Fibroblast of skin of left quadriceps (primary cell): ENCODE results near the gene IP6K1.
"Not testable (repeated sequence)": the region's sequence is repeated elsewhere in the genome, so short reads cannot be mapped to it uniquely, and the experiment has no call there.

ENCODE experiments used
- DNase-seq, 2 experiments: peaks; one replicate each; pipeline ENCODE4 v3.0.0-alpha.2; 2013; ENCODE audit warnings: low read depth in 2 of 2

The IP6K1 gene

DNA sequence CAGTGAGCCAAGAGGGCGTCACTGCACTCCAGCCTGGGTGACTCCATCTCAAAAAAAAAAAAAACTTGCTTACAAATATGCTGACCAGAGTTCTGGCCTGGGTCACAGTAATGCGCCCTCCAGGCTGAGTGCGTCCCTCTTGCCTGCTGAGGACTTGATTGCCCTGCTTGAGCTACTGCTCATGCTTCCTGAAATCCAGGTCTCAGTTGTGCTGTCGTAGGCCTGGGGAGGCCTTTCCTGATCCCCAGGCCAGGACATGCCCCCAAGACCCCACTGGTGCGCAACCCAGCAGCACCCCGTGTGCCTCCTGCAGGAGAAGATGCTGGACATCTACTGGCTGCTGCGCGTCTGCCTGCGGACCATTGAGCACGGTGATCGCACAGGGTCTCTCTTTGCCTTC, 74.2 kb downstream of the IP6K1 start:
- DNase-seq, result no peak

DNA sequence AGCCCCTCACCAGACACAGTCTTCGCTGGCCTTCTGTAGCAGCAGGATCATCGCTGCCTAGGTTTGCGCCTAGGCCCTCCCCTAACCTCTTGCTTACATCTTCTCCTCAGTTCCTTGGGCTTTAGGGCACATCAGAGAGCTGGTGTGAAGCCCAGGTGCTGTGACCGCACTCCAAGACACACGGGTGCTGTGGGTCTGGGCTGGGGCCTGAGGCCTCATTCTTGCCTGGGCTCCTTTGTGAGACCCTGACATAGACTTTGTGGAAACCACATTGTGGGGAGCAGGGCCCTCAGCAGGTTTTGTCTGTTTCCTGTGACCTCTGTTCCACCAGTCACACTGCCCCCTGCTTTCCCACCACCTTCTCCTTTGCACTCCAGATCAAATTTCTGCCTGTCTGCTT, 74.9 kb downstream of the IP6K1 start:
- no peak for DNase-seq

DNA sequence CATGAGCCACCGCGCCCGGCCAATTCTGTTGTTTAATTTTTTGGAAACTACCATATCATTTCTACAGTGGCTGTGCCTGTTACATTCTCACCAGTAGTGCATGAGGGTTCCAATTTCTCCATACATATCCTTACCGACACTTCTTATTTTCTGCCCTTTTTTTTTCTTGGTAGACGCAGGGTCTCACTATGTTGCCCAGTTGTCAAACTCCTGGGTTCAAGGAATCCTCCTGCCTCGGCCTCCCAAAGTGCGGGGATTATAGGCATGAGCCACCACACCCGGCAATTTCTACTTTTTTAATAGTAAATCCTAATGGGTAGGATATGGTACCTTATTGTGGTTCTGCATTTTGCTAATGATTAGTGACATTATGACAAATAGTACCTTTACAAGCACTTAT, 76.5 kb downstream of the IP6K1 start:
- DNase-seq, result no peak

DNA sequence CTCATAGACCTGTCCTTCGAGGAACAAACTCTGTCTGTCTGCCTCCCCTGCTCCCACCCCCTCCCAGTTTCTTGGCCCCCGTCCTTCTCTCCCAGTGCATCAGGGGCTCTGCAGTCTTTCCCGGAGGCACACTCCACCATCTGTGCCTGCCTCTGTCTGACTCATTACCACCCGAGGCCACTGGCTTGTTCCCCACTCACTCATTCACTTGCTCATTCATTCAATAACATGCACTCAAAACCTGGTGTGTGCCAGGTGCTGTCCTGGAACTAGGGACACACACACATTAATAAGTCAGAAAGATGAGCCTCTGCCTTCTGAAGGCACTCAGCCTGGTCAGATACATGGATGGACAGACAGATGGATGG, 79.2 kb downstream of the IP6K1 start:
- DNase-seq, result no peak

DNA sequence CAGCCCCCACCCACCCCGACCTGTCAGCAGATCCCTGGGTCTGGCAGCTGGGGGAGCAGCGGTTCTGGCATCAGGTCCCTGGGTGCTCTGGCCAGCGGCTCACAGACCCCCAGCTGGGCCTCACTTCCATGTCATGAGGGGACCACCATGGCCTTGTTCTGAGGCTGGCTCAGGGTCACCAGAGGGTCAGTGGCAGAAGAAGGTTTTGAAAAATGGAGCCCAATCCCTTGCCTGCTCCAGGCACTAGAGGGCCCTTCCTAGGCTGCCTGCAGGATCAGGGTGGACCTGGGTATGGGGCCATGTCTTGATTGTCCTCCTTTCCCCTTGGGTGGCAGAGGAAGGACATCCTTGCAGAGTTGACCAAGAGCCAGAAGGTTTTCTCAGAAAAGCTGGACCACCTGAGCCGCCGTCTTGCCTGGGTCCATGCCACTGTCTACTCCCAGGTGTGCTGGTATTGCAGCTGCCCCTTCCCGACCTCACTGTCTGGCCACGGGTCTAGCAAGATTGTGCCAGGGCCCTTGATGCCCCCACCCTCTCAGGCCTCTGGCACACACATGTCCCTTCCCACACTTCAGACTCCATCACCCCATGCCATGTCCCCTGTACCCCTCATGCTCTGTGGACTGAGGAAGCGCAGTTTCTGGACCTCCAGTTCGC, 79.8 kb downstream of the IP6K1 start:
- DNase-seq, result no peak

DNA sequence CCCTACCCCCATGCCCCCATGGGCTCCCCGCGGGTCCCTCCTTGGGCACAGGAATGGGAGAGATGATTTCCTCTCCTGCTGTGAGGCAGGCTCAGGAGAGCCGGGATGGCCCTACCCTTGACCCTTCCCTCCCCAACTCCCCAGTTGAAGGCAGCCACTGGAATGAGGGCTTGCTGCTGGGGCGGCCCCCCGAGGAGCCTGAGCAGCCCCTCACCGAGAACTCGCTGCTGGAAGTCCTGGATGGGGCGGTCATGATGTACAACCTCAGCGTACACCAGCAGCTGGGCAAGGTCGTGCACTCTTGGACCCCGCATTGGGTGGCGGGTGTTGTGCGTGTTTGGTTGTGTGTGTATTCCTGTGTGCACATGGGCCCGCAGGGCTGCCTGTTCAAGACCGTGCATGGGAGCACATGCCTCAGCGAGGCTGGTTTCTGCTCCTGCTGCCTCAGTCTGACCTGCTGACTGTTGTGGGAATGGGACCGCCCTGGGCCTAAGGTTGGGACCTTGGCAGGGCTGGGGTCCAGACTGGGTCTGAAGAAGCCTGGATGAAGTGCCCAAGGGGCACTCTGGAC, 80.9 kb downstream of the IP6K1 start:
- no peak for DNase-seq

DNA sequence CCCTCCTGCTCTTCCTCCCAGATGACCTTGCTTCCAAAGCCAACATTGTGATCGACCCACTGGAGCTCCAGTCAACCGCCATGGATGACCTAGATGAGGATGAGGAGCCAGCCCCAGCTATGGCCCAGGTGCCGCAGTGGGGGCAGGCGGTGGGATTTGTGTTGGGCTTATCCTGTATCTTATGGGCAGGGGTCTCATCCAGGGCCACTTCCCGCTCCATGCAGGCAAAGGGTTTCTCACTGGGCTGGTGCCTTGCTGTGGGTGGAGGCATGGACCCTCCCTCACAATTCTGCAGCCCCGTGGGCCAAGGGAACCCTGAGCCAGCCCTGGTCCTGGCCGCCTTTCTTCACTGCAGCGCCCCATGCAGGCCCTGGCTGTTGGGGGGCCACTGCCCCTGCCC, 81.7 kb downstream of the IP6K1 start:
- no peak for DNase-seq

DNA sequence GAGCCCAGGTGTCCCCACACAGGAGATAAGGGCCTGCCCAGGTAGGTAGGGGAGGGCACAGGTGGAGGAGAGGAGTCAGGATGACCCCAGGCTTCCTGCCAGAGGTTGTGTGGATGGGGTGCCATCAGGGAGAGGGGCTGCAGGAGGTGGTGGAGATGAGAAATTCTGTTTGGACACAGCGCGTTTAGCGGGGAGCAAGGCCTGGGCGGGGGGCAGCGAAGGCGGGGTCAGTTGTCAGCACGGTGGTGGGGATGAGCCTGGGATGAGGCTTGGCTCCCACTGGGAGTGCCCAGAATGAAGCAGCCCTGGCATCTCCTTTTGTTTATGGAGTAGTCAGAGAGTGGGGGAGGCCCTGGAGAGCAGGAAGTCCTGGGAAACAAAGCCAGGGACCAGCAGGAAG, 82.4 kb downstream of the IP6K1 start:
- DNase-seq, result no peak

DNA sequence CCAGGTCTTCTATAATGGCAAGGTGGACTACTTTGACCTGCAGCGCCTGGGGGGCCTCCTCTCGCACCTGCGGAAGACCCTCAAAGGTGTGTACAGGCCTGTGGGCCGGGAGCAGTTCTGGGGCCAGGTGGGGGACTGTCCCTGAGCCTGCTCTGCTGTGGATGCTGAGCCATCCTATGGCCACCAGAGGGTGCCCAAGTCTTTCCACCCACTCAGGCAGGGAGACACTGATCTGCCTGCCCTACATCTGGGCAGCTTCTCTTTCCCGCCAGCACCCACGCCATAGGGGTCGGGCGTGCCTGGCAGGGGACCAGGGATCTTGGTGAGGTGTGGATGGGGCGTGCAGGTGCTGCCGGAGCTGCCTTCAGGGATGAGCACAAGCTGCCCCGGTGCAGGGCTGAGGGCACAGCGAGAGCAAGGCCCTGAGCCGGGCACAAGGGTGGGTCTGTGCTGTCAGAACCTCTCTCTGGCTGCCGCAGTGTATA, 82.9 kb downstream of the IP6K1 start:
- DNase-seq, result peak; percentile 22 to 25

DNA sequence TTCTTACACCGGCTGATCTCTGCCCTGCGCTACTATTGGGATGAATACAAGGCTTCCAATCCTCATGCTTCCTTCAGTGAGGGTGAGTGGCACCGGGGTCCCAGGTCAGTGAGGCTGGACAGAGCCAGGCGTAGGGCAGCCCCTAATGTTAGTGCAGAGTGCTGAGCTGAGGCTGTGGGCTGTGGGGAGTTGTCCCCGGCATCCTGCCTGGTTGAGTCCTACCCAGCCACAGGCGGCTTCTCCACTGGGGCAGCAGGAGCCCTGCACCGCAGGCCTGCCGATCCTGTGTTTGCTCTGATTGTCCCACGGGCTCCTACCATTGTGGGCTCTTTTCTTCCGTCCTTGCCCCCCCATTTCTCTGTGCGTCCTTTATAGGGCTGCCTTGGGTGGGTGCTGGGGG, 83.7 kb downstream of the IP6K1 start:
- no peak for DNase-seq

DNA sequence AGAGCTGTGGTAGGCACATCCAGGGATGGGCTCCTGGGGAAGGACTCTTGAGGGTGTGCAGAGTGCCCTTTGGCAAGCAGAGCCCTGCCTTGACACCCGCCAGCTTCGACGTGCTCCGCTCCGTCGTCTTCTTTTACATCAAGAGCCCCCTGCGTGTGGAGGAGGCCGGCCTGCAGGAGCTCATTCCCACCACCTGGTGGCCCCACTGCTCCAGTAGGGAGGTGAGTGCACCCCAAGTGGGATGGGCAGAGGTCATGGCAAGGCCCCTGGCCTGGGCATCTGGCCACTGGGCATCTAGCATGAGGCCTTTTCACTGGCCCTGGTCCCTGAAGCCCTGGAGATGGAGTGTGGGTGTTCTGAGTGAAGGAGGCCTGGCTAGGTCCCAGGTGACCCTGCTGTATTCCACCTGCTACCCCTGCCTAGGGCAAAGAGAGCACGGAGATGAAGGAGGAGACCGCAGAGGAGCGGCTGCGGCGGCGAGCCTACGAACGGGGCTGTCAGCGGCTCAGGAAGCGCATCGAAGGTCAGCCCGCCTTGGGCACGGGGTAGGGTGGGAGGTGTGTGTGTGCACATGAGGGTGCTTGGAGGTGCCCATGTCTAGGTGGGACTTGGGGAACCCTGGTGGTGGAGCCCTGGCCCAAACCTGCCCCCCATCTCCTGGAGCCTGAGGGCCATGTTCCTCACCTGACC, 84.8 kb downstream of the IP6K1 start:
- no peak for DNase-seq

DNA sequence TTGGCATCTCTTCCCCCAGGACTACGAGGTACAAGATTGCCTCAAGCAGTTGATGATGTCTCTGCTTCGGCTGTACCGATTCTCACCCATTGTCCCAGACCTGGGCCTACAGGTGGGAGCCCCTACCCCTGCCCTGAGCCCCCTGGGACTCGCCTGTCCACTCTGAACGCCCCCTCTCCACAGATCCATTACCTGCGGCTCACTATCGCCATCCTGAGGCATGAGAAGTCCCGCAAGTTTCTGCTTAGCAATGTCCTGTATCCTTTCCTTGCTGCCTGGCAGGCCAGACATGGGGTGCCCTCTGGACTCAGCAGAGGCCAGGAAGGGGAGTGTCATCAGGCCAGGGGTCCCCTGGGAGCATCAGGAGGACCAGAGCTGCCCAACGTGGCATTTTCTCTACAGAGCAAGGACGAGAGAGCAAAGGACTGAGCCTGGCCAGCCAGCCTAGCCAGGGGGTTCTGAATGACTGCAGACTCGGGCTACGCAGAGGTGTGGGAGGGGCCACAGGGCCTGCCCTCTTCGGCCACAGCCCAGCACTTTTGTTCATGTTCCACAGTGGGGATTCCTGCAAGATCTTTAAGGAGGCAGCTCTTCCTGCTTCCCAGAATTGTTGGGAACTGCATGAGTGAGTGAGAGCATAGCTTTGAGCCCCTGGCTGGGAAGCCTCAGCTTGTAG, 85.8 kb downstream of the IP6K1 start:
- DNase-seq, result no peak

DNA sequence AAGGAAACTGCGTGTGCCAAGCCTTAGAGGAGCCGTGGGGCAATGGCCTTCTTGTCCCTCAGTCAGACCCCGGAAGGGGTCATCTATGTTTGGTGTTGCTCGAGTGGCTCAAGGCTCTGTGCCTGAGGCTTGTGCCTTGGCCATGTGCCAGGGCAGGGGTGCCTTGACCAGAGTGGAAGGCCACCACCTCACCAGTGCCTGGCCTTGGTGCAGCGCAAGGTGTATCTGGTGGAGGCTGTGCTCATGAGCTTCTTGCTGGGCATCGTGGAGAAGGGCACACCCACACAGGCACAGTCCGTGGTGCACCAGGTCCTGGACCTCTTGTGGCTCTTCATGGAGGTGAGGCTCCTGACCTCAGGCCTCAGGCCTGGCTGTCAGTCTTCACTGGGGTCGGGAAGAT, 86.3 kb downstream of the IP6K1 start:
- no peak for DNase-seq

DNA sequence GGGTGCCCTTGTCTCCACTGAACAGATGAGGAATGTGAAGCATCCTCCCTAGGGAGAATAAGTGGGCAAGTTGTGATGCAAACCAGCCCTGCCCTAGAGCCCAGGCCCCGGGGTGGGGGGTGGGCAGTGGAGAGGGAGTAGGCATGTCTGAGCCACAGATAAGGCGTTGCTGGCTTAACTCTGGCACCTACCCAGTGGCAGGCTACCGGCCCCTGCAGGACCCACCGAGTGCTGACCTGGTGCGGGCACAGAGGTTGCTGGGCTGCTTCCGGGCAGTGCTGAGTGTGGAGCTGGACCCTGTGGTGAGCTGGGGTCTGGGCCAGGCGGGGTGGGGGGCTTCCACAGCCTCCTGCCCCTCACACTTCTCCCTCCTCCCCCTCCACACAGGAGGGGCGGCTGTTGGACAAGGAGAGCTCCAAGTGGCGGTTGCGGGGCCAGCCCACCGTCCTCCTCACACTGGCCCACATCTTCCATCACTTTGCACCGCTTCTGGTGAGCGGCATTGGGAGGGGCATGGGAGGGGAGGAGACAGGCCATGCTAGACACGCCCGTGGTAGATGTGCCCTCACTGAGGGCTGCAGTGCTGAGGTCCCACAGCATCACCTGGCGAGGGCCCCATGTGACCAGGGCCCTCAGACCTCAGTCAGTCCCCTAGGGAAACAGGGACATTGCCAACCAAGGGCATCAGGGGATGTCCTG, 86.9 kb downstream of the IP6K1 start:
- DNase-seq, result no peak

DNA sequence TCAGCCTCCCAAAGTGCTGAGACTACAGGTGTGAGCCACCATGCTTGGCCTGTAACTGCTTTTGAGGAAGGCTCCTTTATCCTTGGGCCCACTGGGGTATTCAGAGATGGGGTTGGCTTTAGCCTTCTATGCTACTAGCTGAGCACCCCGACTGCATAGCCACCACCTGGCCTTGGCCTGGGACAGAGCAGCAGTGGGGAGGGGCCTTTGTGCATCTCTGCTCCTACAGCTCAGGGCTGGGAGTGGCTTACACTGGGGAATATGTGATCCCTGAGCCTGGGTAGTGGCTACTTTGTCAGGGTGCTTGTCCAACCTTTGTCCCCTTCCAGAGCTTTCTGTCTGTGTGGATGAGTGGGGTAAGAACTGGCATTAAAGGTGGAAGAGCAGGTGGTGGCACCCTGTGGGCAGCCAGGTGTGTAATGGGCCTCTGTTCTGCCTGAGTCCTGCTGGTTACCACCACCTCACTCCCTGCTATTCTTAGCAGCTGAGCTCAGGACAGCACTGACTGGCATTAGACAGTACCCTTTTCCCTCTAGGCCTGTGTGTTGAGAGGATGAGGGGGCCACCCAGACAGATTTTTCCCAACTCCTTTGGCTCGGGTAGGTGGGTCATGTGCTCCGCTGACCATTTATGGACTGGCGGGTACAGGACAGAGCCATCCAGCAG, 90.9 kb downstream of the IP6K1 start:
- DNase-seq, result not testable (repeated sequence)

DNA sequence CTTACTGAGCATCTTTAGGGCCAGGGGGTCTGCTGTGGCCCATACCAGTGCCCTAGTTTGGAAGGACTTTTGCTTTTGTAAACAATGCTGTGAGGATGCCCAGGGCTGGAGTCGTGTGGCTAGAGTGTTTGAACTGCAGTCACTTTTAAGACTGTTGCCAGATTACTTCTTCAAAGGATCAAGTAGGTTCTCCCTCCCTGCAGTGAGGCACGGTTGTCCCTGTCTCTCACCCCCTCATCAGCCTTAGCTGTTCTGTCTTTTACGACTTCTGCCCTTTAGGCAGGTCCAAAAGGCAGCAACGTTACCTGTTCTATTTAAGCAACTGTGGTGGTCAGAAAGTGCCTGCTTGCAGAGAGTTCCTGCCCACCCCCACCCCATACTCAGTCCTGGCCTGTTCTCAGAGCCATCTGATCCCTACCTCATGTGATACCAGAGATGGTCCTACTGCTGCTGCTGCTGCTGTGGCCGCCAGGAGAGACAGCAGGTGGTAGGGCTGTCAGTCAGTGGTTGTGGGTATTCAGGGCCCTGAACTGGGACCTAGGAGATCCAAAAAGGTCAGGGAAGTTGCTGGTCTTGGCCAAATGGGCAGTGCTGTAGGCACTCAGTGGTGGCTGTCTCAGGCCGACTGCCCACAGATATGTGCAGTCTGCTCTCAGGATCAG, 91.8 kb downstream of the IP6K1 start:
- not testable (repeated sequence) for DNase-seq

DNA sequence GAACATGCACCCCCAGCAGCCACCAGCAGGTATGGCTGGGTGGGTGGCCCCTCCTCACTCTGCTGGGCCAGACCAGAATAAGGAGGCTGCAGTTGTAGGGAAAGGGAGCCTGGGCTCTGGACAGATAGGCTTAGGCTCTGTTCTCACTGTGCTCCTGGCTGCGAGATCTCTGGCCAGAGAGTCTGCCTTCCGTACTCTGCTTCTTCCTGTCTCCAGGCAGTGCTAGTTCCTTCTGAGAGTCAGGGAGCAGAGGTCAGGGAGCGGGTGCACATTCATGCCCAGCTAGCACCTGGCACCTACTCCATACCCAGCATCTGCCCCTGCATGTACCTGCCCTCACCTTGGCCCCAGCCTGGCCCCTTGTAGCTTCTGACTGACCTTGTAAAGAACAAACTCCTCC, 94.9 kb downstream of the IP6K1 start:
- DNase-seq, result not testable (repeated sequence)

DNA sequence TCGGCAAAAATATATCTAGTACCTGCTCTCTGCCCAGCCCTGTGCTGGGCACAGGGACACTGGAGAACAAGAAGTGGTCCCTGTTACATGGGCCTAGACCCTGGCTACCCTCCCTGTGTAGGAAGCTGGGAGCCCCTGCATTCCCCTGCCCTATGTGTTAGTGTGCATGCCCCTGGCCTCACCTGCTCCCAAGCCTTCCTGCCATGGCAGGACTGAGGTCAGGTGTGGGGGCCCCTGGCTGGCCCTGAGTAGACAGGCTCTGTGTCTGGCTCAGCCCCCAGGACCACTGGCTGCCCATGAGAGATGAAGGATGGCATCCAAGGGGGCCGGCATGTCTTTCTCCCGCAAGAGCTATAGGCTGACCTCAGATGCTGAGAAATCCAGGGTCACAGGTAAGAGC, 95.5 kb downstream of the IP6K1 start:
- DNase-seq, result not testable (repeated sequence)

DNA sequence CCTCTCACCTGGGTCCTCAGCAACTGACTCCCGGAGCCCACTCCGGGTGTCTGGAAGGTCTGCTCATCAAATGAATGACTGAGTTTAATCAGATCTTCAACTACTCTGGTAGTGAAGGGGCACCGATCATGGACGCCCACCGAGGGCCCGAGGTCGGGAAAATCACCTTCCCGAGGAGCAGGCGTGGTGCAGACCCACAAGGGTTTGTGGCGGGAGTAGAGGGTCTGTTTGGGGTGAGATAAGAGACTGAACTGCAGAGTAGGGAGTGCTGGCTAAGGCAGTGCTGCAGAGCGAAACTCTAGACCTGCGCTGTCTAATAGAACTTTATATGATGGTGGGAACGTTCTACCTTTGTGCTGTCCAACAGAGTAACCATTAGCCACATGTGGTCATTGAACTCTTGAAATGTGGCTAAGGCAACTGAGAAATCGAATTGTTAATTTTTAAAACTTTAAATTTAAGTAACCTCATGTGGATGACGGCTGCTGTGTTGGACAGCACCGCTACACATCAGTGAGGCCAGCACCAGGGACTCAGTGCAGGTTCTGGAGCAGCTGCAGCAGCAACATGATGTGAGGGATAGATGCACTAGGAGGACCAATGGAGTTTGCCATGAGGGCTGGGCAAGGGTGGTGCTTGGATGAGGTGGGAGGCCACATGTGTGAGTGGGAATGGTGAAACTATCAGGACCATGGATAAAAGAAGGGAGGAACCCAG, 96.3 kb downstream of the IP6K1 start:
- not testable (repeated sequence) for DNase-seq
